Measurements from ENCODE around the gene BICC1.

The BICC1 gene

DNA sequence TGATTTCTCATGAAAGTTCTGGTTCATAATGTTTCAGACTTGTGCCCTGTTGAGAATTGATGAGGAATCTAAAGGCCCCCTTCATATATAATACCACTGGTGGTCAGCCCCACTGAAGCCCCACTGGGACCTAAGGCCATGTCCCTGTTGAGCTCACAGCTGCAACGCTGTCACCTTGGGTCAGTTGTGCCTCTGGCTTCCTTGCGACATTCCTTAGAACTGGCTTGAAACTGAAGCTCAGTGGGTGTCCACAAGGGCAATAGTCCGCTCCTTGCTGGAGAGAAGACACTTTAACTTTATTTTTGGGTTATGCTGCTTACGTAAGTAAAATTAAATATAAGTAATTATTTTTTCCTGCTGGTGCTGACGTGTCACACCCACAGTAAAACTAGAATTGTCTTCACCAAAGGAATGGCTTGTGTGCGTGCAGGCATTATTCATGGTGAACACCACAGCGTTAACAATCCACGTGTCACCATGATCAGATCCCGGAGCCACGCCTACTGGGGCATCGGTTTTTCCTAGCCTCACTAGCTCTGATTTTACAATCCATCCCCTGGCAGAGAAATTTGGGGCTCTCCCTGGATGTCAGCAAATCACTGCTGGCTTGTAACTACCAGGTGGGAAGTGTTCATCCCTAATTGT lies 66.5 kb downstream of the BICC1 start:
- H3K4me3 ChIP-seq (ENCODE audit: low read depth, low read length), result no peak overlapping the region
- H3K36me3 ChIP-seq, result no peaks in the 10 kb centered on the region
- TF ChIP-seq, protein P1, sequence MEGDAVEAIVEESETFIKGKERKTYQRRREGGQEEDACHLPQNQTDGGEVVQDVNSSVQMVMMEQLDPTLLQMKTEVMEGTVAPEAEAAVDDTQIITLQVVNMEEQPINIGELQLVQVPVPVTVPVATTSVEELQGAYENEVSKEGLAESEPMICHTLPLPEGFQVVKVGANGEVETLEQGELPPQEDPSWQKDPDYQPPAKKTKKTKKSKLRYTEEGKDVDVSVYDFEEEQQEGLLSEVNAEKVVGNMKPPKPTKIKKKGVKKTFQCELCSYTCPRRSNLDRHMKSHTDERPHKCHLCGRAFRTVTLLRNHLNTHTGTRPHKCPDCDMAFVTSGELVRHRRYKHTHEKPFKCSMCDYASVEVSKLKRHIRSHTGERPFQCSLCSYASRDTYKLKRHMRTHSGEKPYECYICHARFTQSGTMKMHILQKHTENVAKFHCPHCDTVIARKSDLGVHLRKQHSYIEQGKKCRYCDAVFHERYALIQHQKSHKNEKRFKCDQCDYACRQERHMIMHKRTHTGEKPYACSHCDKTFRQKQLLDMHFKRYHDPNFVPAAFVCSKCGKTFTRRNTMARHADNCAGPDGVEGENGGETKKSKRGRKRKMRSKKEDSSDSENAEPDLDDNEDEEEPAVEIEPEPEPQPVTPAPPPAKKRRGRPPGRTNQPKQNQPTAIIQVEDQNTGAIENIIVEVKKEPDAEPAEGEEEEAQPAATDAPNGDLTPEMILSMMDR (IDR thresholded peaks at IDR 0.05; ENCODE audit: low read depth, low read length), result no peak
- H3K4me1 ChIP-seq, result no peaks in the 10 kb centered on the region; the same call in 1 of the 2 replicates
- no peaks in the 10 kb centered on the region for H3K27me3 ChIP-seq
- DNase-seq, result no peak
- H3K9me3 ChIP-seq, result no peaks in the 10 kb centered on the region

GRCh38 chr10:58582045-58582444 lies 69.4 kb downstream of the BICC1 start:
- H3K9me3 ChIP-seq, result no peaks in the 10 kb centered on the region
- no peak for DNase-seq
- H3K4me1 ChIP-seq, result no peaks in the 10 kb centered on the region
- H3K36me3 ChIP-seq, result no peaks in the 10 kb centered on the region
- no peaks in the 10 kb centered on the region for H3K27me3 ChIP-seq
- no peak overlapping the region for H3K4me3 ChIP-seq (ENCODE audit: low read depth, low read length)
- TF ChIP-seq, protein P1 (IDR thresholded peaks at IDR 0.05; ENCODE audit: low read depth, low read length), result no peak

DNA sequence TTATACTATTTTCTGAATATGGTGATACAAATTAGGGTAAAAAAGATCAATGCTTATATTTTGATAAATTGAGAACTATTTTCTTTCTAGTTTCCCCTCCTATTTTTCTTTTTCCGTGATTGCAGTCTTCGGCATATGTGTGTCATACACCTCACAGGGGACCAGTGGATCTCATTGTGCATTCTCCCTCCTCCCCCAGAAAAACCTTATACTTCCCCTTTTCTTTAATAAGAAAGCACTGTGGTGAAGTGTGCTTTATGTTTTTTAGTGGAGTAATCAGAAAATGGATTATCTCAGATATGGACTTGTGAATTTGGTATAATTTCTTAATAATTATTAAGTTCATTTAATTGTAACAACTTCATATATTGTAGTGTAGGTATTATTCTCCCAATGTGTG lies 72.8 kb downstream of the BICC1 start:
- no peak overlapping the region for H3K4me3 ChIP-seq (ENCODE audit: low read depth, low read length)
- H3K27me3 ChIP-seq, result no peaks in the 10 kb centered on the region
- H3K4me1 ChIP-seq, result no peaks in the 10 kb centered on the region
- no peaks in the 10 kb centered on the region for H3K9me3 ChIP-seq
- DNase-seq, result no peak
- TF ChIP-seq, protein P1 (IDR thresholded peaks at IDR 0.05; ENCODE audit: low read depth, low read length), result no peak
- H3K36me3 ChIP-seq, result no peaks in the 10 kb centered on the region

GRCh38 chr10:58586282-58587245 lies 73.9 kb downstream of the BICC1 start:
- H3K9me3 ChIP-seq, result no peaks in the 10 kb centered on the region
- H3K36me3 ChIP-seq, result no peaks in the 10 kb centered on the region
- H3K27me3 ChIP-seq, result no peaks in the 10 kb centered on the region
- no peak overlapping the region for H3K4me3 ChIP-seq (ENCODE audit: low read depth, low read length)
- H3K4me1 ChIP-seq, result no peaks in the 10 kb centered on the region
- no peak for DNase-seq
- TF ChIP-seq, protein P1 (IDR thresholded peaks at IDR 0.05; ENCODE audit: low read depth, low read length), result no peak

GRCh38 chr10:58587676-58588075 lies 75.0 kb downstream of the BICC1 start:
- no peaks in the 10 kb centered on the region for H3K4me1 ChIP-seq
- TF ChIP-seq, protein P1 (IDR thresholded peaks at IDR 0.05; ENCODE audit: low read depth, low read length), result no peak

More at GRCh38 chr10:58587676-58588075, 75.0 kb downstream of the BICC1 start:
- H3K27me3 ChIP-seq, result no peaks in the 10 kb centered on the region
- no peaks in the 10 kb centered on the region for H3K9me3 ChIP-seq
- no peaks in the 10 kb centered on the region for H3K36me3 ChIP-seq
- no peak for DNase-seq
- H3K4me3 ChIP-seq (ENCODE audit: low read depth, low read length), result no peak overlapping the region
